GM19452 (cell line): ENCODE measurements around the gene ISL1.

Experiments
- ATAC-seq: cut with Tn5 transposase; IDR thresholded peaks from one replicate; pipeline ENCODE4 v1.9.1; 2021; ENCODE audit not compliant: unreplicated experiment

ISL1 gene

GRCh38 chr5:51386916-51387883 is 4.0 kb downstream of the ISL1 start:
- no peak for ATAC-seq

GRCh38 chr5:51387884-51388275 is 4.6 kb downstream of the ISL1 start:
- ATAC-seq: no peak

GRCh38 chr5:51388488-51389287 is 5.4 kb downstream of the ISL1 start:
- no peak for ATAC-seq

GRCh38 chr5:51389288-51389576 is 6.0 kb downstream of the ISL1 start:
- no peak for ATAC-seq

- ATAC-seq: no peak
These were observed 6.6 kb downstream of the ISL1 start for GRCh38 chr5:51389577-51390463.

GRCh38 chr5:51391175-51391574 is 7.9 kb downstream of the ISL1 start:
- ATAC-seq: no peak

GRCh38 chr5:51392689-51393199 is 9.5 kb downstream of the ISL1 start:
- ATAC-seq: no peak

- ATAC-seq: no peak
These were observed 11.4 kb downstream of the ISL1 start for GRCh38 chr5:51394609-51395008.

GRCh38 chr5:51395245-51395644 is 12.0 kb downstream of the ISL1 start:
- ATAC-seq: no peak

GRCh38 chr5:51395666-51396356 is 12.6 kb downstream of the ISL1 start:
- no peak for ATAC-seq

GRCh38 chr5:51396797-51397196 is 13.5 kb downstream of the ISL1 start:
- ATAC-seq: no peak

- ATAC-seq: no peak
These were observed 14.7 kb downstream of the ISL1 start for GRCh38 chr5:51397996-51398395.

- ATAC-seq: no peak
These were observed 15.8 kb downstream of the ISL1 start for GRCh38 chr5:51398875-51399642.

GRCh38 chr5:51399643-51400006 is 16.4 kb downstream of the ISL1 start:
- no peak for ATAC-seq

GRCh38 chr5:51404255-51404654 is 21.0 kb downstream of the ISL1 start:
- ATAC-seq: no peak

GRCh38 chr5:51411921-51412325 is 28.7 kb downstream of the ISL1 start:
- ATAC-seq: no peak

GRCh38 chr5:51414516-51414915 is 31.3 kb downstream of the ISL1 start:
- no peak for ATAC-seq

- no peak for ATAC-seq
These were observed 32.9 kb downstream of the ISL1 start for GRCh38 chr5:51416149-51416548.

GRCh38 chr5:51433052-51433710 is 49.9 kb downstream of the ISL1 start:
- ATAC-seq: no peak
